Ovary (tissue), 9 donors: ENCODE data around the gene CCDC182. TPM values are rescaled to one million over a fixed set of nuclear protein-coding genes. Genes with fewer than 3 reads are reported as not detected.

Source experiments
- DNase-seq, 5 donors: peaks; one replicate each; pipeline ENCODE4 v3.0.0-alpha.2; 2019 to 2020
- H3K27ac ChIP-seq, 2 donors: fragments of 200-600 bp; one replicate each; pipeline versions ENCODE4 v1.5.1 to v1.8.0; 2019 to 2022
- H3K27me3 ChIP-seq: fragments of 200-600 bp; one replicate; pipeline ENCODE4 v1.8.0; 2022
- H3K36me3 ChIP-seq: fragments of 200-600 bp; sonication (generic); one replicate; pipeline ENCODE4 v1.5.1; 2019
- H3K4me1 ChIP-seq: one replicate; pipeline ENCODE4 v1.8.1; 2013; ENCODE audit warnings: mild to moderate bottlenecking, moderate library complexity; ENCODE audit not compliant: insufficient read depth
- H3K4me3 ChIP-seq: fragments of 200-600 bp; sonication (generic); one replicate; pipeline ENCODE4 v1.5.1; 2017
- H3K9me3 ChIP-seq, 2 donors: fragments of 200-600 bp in 1 of 2; sonication (generic) in 1 of 2; one replicate each; pipeline versions ENCODE4 v1.5.1 to v1.8.1; 2013 to 2019; ENCODE audit warnings: mild to moderate bottlenecking in 1 of 2, moderate library complexity in 1 of 2
- CTCF ChIP-seq, 3 donors: fragments of 450-650 bp in 2 of 3; fragments of 200-600 bp in 1 of 3; IDR thresholded peaks; one replicate each; pipeline versions ENCODE4 v1.5.1 to v1.8.0; 2016 to 2022; ENCODE audit warnings: antibody characterized with exemption in 3 of 3, mild to moderate bottlenecking in 1 of 3
- EP300 ChIP-seq: sonication (generic); formaldehyde crosslinking; IDR thresholded peaks from one replicate; pipeline ENCODE4 v1.6.1; 2017; ENCODE audit warnings: antibody characterized with exemption
- POLR2A ChIP-seq: fragments of 450-650 bp; IDR thresholded peaks from one replicate; pipeline ENCODE4 v1.6.1; 2017; ENCODE audit warnings: antibody characterized with exemption, mild to moderate bottlenecking, moderate library complexity
- WGBS, 3 donors: extraction: QIAGEN DNeasy Blood & Tissue Kit in 1 of 3; methylation state at CpG; one replicate each; pipeline versions ENCODE4 v1.1.5 to v1.1.7; 2013 to 2017; 5-methylcytosine and 5-hydroxymethylcytosine counted together
- intact Hi-C, 4 donors: fragments of 100-400 bp; cut with DNase I; formaldehyde crosslinking; loops; one replicate each; pipeline versions ENCODE4 v1.11.0 to v1.15.1; 2022 to 2023
- polyA plus RNA-seq, 2 donors: library from polyadenylated mRNA; stranded (reverse); fragments of 200-250 nt in 1 of 2; fragments of 350-450 nt in 1 of 2; fragmentation: Illumina TruSeq in 1 of 2; extraction: RNeasy Lipid Tissue Mini Kit (QIAGEN cat#74804) in 1 of 2; gene quantifications; one replicate each; pipeline ENCODE4 v1.2.3, GENCODE V29; 2013 to 2014
- total RNA-seq, 7 donors: library from RNA; depleted of rRNA in 2 of 7; stranded (reverse); fragments of >200 nt in 2 of 7; fragmentation: NEBNext Ultra II Directional in 3 of 7; extraction: Animal tissue kit (Norgen Biotek cat#: 25700) in 3 of 7; gene quantifications; one replicate each; pipeline versions ENCODE4 v1.1.0 to v1.2.4, GENCODE V29; 2016 to 2023
- donor health status: DM: no; HTN: no; CAD: no; lungs with moderate emphysema.
- donor health status: DM: no; HTN: no; CAD: no.
- donor health status: Bipolar disorder and iron deficiency.
- donor health status: DM: yes; HTN: yes; CAD: no.
- donor health status: DM: no; HTN: no; CAD: no.
- donor health status: DM: yes; HTN: yes; CAD: no.

CCDC182 gene
- total and polyA plus RNA-seq, 9 donors: not detected

DNA sequence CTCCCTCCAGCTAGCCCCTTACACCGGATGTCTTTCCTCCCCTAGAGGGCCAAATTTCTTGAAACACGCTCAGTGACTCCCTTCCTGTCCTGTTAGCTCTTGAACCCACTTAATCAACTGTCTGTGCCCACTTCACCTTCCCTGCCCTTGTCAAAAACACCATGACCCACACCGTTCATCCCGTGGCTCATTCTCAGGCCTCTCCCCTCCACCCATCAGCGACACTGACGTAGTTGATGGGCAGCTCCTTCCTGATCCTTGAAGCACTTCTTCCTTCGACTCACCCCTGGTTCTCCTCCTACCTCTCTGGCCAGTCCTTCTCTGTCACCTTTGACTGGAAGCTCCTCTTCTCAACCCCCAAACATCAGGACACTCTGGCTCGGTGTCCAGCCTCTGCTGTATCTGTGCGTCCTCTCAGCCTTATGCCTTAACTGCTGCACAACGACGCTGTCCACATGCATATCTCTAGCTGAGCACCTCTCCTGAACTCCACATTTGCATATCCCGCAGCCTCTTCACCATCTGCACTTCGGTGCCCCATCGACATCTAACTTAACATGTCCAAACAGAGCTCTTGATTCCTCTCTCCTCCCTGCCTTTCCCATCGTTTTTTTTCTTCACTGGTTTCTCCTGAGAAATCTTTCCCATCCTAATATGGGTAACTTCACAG, 39.3 kb upstream of the CCDC182 start:
- intact Hi-C loops: no loop called here
- DNase-seq: no peak
- no peaks in the 10 kb centered on the region for H3K36me3 ChIP-seq
- H3K27me3 ChIP-seq: no peaks in the 10 kb centered on the region
- WGBS, 3 donors: 65 to 69% (median 66%) methylated on average over 15 of the region's 15 CpGs
- peaks cover 6% of the 10 kb centered on the region for H3K4me1 ChIP-seq
- TF ChIP-seq POLR2A (no peak), EP300 (no peak), CTCF (IDR thresholded peaks at IDR 0.05) (no peak)
- no peak overlapping the region for H3K27ac ChIP-seq
- no peak overlapping the region for H3K4me3 ChIP-seq
- H3K9me3 ChIP-seq: no peaks in the 10 kb centered on the region

GRCh38 chr17:57783338-57783742, 38.2 kb upstream of the CCDC182 start:
- WGBS, 3 donors: 9 to 13% (median 10%) methylated on average over 25 of the region's 25 CpGs
- no peaks in the 10 kb centered on the region for H3K9me3 ChIP-seq
- TF ChIP-seq CTCF (IDR thresholded peaks at IDR 0.05) (peak; percentile 43 to 70 (median 55)), POLR2A (no peak), EP300 (no peak)
- H3K27me3 ChIP-seq: no peaks in the 10 kb centered on the region
- H3K4me1 ChIP-seq: peaks cover 6% of the 10 kb centered on the region
- H3K27ac ChIP-seq: no peak overlapping the region
- no peak overlapping the region for H3K4me3 ChIP-seq
- intact Hi-C loops: no loop called here
- peak; percentile 61 to 81 (median 74) for DNase-seq
- H3K36me3 ChIP-seq: no peaks in the 10 kb centered on the region

DNA sequence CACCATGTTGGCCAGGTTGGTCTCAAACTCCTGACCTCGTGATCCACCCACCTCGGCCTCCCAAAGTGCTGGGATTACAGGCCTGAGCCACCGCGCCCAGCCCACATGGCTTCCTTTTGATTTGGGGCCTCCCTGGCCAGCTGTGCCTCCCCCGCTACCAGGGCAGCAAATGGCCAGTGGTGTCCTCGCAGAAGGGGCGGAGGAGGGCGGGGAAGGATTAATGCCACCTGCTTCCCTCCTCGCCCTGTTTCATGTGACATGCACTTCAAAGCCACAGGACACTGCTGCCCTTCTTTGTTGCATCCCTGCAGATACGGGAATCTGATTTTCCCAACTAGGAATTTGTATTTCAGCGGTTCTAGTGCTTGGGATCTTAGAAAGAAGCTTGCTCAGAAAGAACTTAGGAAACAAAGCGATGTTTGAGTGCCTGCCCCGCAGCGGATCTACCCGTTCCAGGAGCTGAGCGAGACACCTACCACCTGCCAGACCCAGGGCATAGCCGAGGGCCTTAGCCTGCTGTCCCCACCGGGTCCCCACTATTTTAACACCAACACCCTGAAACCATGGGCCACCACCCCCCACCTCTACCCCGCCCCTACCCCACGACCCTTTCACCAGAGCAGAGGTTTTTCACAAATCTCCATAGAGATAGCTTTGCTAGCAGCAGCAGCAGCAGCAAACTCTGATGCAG, 37.7 kb upstream of the CCDC182 start:
- peak in 1 of 5 donors; percentile 9 for DNase-seq
- H3K4me3 ChIP-seq: no peak overlapping the region
- no peaks in the 10 kb centered on the region for H3K9me3 ChIP-seq
- intact Hi-C loops: no loop called here
- H3K27me3 ChIP-seq: no peaks in the 10 kb centered on the region
- TF ChIP-seq EP300 (no peak), POLR2A (no peak), CTCF (IDR thresholded peaks at IDR 0.05) (no peak)
- no peak overlapping the region for H3K27ac ChIP-seq
- peaks cover 6% of the 10 kb centered on the region for H3K4me1 ChIP-seq
- 46 to 56% (median 54%) methylated on average over 20 of the region's 20 CpGs for WGBS, 3 donors
- H3K36me3 ChIP-seq: no peaks in the 10 kb centered on the region

DNA sequence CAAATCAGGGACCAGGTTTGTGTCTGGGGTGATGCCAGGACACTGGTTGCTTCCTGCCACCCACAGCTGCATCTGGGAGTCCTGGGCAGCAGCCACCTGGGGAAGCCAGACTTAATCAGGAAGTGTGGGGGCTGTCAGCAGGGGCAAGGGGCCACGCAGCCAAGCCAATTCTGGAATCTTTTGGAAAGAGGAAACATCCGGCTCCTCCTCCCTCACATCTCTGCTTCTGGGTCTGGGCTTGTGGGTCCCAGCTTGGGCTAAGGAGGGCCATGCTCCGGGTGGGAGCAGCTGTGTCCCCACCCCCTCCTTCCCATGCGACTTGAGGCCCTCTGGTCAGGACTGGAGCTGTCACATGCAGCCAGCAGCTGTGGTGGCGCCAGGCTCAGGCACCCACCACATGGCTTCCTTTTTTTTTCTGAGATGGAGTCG, 37.0 kb upstream of the CCDC182 start:
- Histone ChIP-seq H3K4me3 (no peak overlapping the region), H3K9me3 (no peaks in the 10 kb centered on the region)
- WGBS, 3 donors: 22 to 36% (median 27%) methylated on average over 6 of the region's 6 CpGs

More for the DNA sequence above, 37.0 kb upstream of the CCDC182 start:
- TF ChIP-seq EP300 (no peak), CTCF (IDR thresholded peaks at IDR 0.05) (no peak), POLR2A (no peak)
- no peaks in the 10 kb centered on the region for H3K27me3 ChIP-seq
- DNase-seq: no peak
- intact Hi-C loops: no loop called here
- H3K27ac ChIP-seq: no peak overlapping the region
- no peaks in the 10 kb centered on the region for H3K36me3 ChIP-seq
- H3K4me1 ChIP-seq: peaks cover 6% of the 10 kb centered on the region
